GM19452 (cell line): ENCODE data around the gene EYA4.

ENCODE experiments used
- ATAC-seq: cut with Tn5 transposase; IDR thresholded peaks from one replicate; pipeline ENCODE4 v1.9.1; 2021; ENCODE audit not compliant: unreplicated experiment

EYA4 gene

GRCh38 chr6:133504158-133504557, 263.0 kb downstream of the EYA4 start:
- ATAC-seq: no peak

- ATAC-seq: no peak
Observed at GRCh38 chr6:133504761-133505160, 263.6 kb downstream of the EYA4 start.

- ATAC-seq: no peak
Observed at GRCh38 chr6:133505681-133506080, 264.5 kb downstream of the EYA4 start.

GRCh38 chr6:133512410-133513016, 271.4 kb downstream of the EYA4 start:
- no peak for ATAC-seq

- no peak for ATAC-seq
Observed at GRCh38 chr6:133523816-133524215, 282.7 kb downstream of the EYA4 start.

GRCh38 chr6:133526436-133526835, 285.3 kb downstream of the EYA4 start:
- no peak for ATAC-seq

- ATAC-seq: no peak
Observed at GRCh38 chr6:133528566-133528965, 287.4 kb downstream of the EYA4 start.

GRCh38 chr6:133532908-133533307, 291.8 kb downstream of the EYA4 start:
- ATAC-seq: no peak

- no peak for ATAC-seq
Observed at GRCh38 chr6:133539502-133540259, 298.5 kb downstream of the EYA4 start.

GRCh38 chr6:133540361-133540760, 299.2 kb downstream of the EYA4 start:
- no peak for ATAC-seq

GRCh38 chr6:133541040-133541439, 299.9 kb downstream of the EYA4 start:
- no peak for ATAC-seq

GRCh38 chr6:133542056-133542821, 301.1 kb downstream of the EYA4 start:
- ATAC-seq: no peak

GRCh38 chr6:133544419-133544818, 303.3 kb downstream of the EYA4 start:
- no peak for ATAC-seq

- ATAC-seq: no peak
Observed at GRCh38 chr6:133546098-133546497, 304.9 kb downstream of the EYA4 start.

GRCh38 chr6:133547136-133547535, 306.0 kb downstream of the EYA4 start:
- no peak for ATAC-seq

- ATAC-seq: no peak
Observed at GRCh38 chr6:133548423-133549159, 307.4 kb downstream of the EYA4 start.

- ATAC-seq: no peak
Observed at GRCh38 chr6:133549371-133549801, 308.2 kb downstream of the EYA4 start.

- no peak for ATAC-seq
Observed at GRCh38 chr6:133550026-133550425, 308.9 kb downstream of the EYA4 start.

GRCh38 chr6:133551436-133551835, 310.3 kb downstream of the EYA4 start:
- ATAC-seq: no peak

GRCh38 chr6:133551847-133552341, 310.7 kb downstream of the EYA4 start:
- no peak for ATAC-seq

GRCh38 chr6:133553652-133554051, 312.5 kb downstream of the EYA4 start:
- no peak for ATAC-seq
